H1 (cell line): ENCODE data around the gene EPHA6. TPM values are rescaled to one million over a fixed set of nuclear protein-coding genes. Genes with fewer than 3 reads are reported as not detected.

Source experiments
- CTCF ChIA-PET: fragments of 300-600 bp; sonication (Branson Sonifier 250); formaldehyde crosslinking; loops from one replicate; lab custom pipeline; 2021; ENCODE audit not compliant: partially characterized antibody; lab: Charles Lee
- POLR2A ChIA-PET: fragments of 300-600 bp; sonication (Branson Sonifier 250); formaldehyde crosslinking; loops from one replicate; lab custom pipeline; 2021; ENCODE audit warnings: inconsistent platforms; ENCODE audit not compliant: partially characterized antibody; lab: Charles Lee
- DNase-seq, 2 experiments: peaks; one replicate each; pipeline versions ENCODE4 v3.0.0 to v3.0.0-alpha.2; 2010 to 2022; ENCODE audit warnings: low spot score in 2 of 2, low read depth in 1 of 2, mixed read lengths in 1 of 2
- FAIRE-seq: peaks from 2 replicates; lab custom pipeline; 2011; peaks lifted over from hg19 to GRCh38; lab: Jason Lieb, UNC
- H2AFZ ChIP-seq: 2 replicates; pipeline ENCODE4 v1.8.1; 2012; ENCODE audit warnings: low read length, inconsistent platforms
- H2AK5ac ChIP-seq: 2 replicates; pipeline ENCODE4 v1.6.1; 2013; ENCODE audit warnings: low read depth, low read length
- H2BK120ac ChIP-seq: replicated peaks from 2 replicates; pipeline ENCODE3; 2013; ENCODE audit warnings: low read depth, low read length, inconsistent platforms
- H2BK12ac ChIP-seq: 2 replicates; pipeline ENCODE4 v1.6.1; 2013; ENCODE audit warnings: low read depth, low read length
- H2BK15ac ChIP-seq: 2 replicates; pipeline ENCODE4 v1.6.1; 2013; ENCODE audit warnings: low read length
- H2BK20ac ChIP-seq: 2 replicates; pipeline ENCODE4 v1.6.1; 2013; ENCODE audit warnings: low read length
- H2BK5ac ChIP-seq: 2 replicates; pipeline ENCODE4 v1.6.1; 2013; ENCODE audit warnings: low read depth, low read length
- H3K14ac ChIP-seq: 2 replicates; pipeline ENCODE4 v1.6.1; 2013; ENCODE audit warnings: inconsistent platforms; ENCODE audit not compliant: insufficient read length
- H3K18ac ChIP-seq: 2 replicates; pipeline ENCODE4 v1.6.1; 2013; ENCODE audit warnings: low read length; ENCODE audit errors: extremely low read depth
- H3K23ac ChIP-seq: 2 replicates; pipeline ENCODE4 v1.6.1; 2013; ENCODE audit warnings: inconsistent platforms; ENCODE audit not compliant: insufficient read length
- H3K23me2 ChIP-seq: 2 replicates; pipeline ENCODE4 v1.6.1; 2013; ENCODE audit warnings: low read depth, low read length
- H3K27ac ChIP-seq: 2 replicates; pipeline ENCODE4 v1.6.1; 2011; ENCODE audit warnings: low read depth, low read length, inconsistent platforms
- H3K27me3 ChIP-seq, 4 experiments: replicated peaks in 1 of 4; 1 replicate in 1 of 4; 2 replicates in 3 of 4; pipeline versions ENCODE4 v1.6.1 to v1.8.1; 2011 to 2013; ENCODE audit warnings: low read length in 3 of 4, mild to moderate bottlenecking in 3 of 4, inconsistent platforms in 2 of 4, mixed read lengths in 2 of 4, moderate library complexity in 1 of 4; ENCODE audit not compliant: control insufficient read depth in 3 of 4, insufficient read depth in 3 of 4; ENCODE audit errors: extremely low read depth in 1 of 4
- H3K36me3 ChIP-seq, 4 experiments: 2 replicates each; pipeline versions ENCODE4 v1.6.1 to v1.8.1; 2011 to 2013; ENCODE audit warnings: mild to moderate bottlenecking in 4 of 4, low read length in 3 of 4, moderate library complexity in 2 of 4, control low read depth in 1 of 4, inconsistent platforms in 1 of 4; ENCODE audit not compliant: insufficient read depth in 4 of 4, control insufficient read depth in 2 of 4
- H3K4ac ChIP-seq: replicated peaks from 2 replicates; pipeline ENCODE3; 2013; ENCODE audit warnings: low read length, low read depth, mixed read lengths, inconsistent platforms; ENCODE audit not compliant: insufficient read length
- H3K4me1 ChIP-seq, 4 experiments: replicated peaks in 1 of 4; 1 replicate in 1 of 4; 2 replicates in 3 of 4; pipeline versions ENCODE4 v1.6.1 to v1.8.1; 2011 to 2013; ENCODE audit warnings: low read length in 3 of 4, inconsistent platforms in 2 of 4, mixed read lengths in 1 of 4; ENCODE audit not compliant: insufficient read depth in 4 of 4, control insufficient read depth in 3 of 4
- H3K4me2 ChIP-seq, 2 experiments: 2 replicates each; pipeline versions ENCODE4 v1.6.1 to v1.8.1; 2011 to 2013; ENCODE audit warnings: low read depth in 2 of 2, low read length in 2 of 2, control low read depth in 1 of 2, inconsistent platforms in 1 of 2, mild to moderate bottlenecking in 1 of 2; ENCODE audit not compliant: insufficient read depth in 1 of 2
- H3K4me3 ChIP-seq, 4 experiments: fragments of 200-600, 300-600 bp in 1 of 4; sonication (generic), shearing (Covaris generic), sonication (Bioruptor Twin) in 1 of 4; 2 replicates each; pipeline versions ENCODE4 v1.5.1 to v1.8.1; 2011 to 2016; ENCODE audit warnings: low read length in 4 of 4, low read depth in 3 of 4, control low read depth in 2 of 4, inconsistent platforms in 2 of 4, mild to moderate bottlenecking in 2 of 4, mixed read lengths in 1 of 4, moderate library complexity in 1 of 4; ENCODE audit not compliant: insufficient read depth in 2 of 4; ENCODE audit errors: extremely low read depth in 1 of 4
- H3K56ac ChIP-seq: replicated peaks from 2 replicates; pipeline ENCODE3; 2013; ENCODE audit warnings: low read depth, mild to moderate bottlenecking, mixed read lengths, low read length, inconsistent platforms; ENCODE audit not compliant: insufficient read length
- H3K79me1 ChIP-seq: 2 replicates; pipeline ENCODE4 v1.6.1; 2013; ENCODE audit warnings: low read depth, low read length, control low read depth
- H3K79me2 ChIP-seq, 2 experiments: 2 replicates each; pipeline versions ENCODE4 v1.6.1 to v1.8.1; 2012 to 2013; ENCODE audit warnings: low read length in 2 of 2, mild to moderate bottlenecking in 2 of 2, inconsistent platforms in 1 of 2; ENCODE audit not compliant: insufficient read depth in 2 of 2, control insufficient read depth in 1 of 2
- H3K9ac ChIP-seq, 4 experiments: replicated peaks in 1 of 4; 1 replicate in 1 of 4; 2 replicates in 3 of 4; pipeline versions ENCODE4 v1.6.1 to v1.8.1; 2011 to 2013; ENCODE audit warnings: low read depth in 3 of 4, low read length in 3 of 4, control low read depth in 2 of 4, mild to moderate bottlenecking in 2 of 4, moderate library complexity in 2 of 4, inconsistent platforms in 1 of 4; ENCODE audit errors: extremely low read depth in 1 of 4
- H3K9me3 ChIP-seq, 2 experiments: 2 replicates each; pipeline versions ENCODE4 v1.6.1 to v1.8.1; 2012 to 2013; ENCODE audit warnings: mild to moderate bottlenecking in 2 of 2, moderate library complexity in 2 of 2, control low read depth in 1 of 2, inconsistent platforms in 1 of 2, low read depth in 1 of 2, low read length in 1 of 2, mixed read lengths in 1 of 2; ENCODE audit not compliant: insufficient read depth in 2 of 2
- H4K20me1 ChIP-seq, 2 experiments: replicated peaks in 1 of 2; 2 replicates each; pipeline versions ENCODE3 to v1.8.1; 2011 to 2013; ENCODE audit warnings: inconsistent platforms in 2 of 2, low read length in 2 of 2, mild to moderate bottlenecking in 1 of 2; ENCODE audit not compliant: insufficient read depth in 2 of 2, control insufficient read depth in 1 of 2
- H4K5ac ChIP-seq: 2 replicates; pipeline ENCODE4 v1.6.1; 2013; ENCODE audit warnings: low read length, low read depth, mixed read lengths, inconsistent platforms; ENCODE audit not compliant: insufficient read length
- H4K8ac ChIP-seq: 2 replicates; pipeline ENCODE4 v1.8.0; 2013; ENCODE audit warnings: mild to moderate bottlenecking, moderate library complexity, low read length, inconsistent platforms; ENCODE audit not compliant: insufficient read depth; ENCODE audit errors: extremely low read depth
- H4K91ac ChIP-seq: replicated peaks from 2 replicates; pipeline ENCODE3; 2013; ENCODE audit warnings: low read length, mixed read lengths, inconsistent platforms; ENCODE audit not compliant: insufficient read length
- ASH2L ChIP-seq: fragments of 200-600, 300-600 bp; sonication (generic); IDR thresholded peaks from one replicate; pipeline ENCODE4 v1.7.1; 2017; ENCODE audit warnings: low read length
- BCL11A ChIP-seq, 2 experiments: IDR thresholded peaks; one replicate each; pipeline ENCODE4 v1.6.1; 2011; ENCODE audit warnings: low read depth in 2 of 2, low read length in 2 of 2, mild to moderate bottlenecking in 2 of 2
- BRCA1 ChIP-seq: IDR thresholded peaks from 2 replicates; pipeline ENCODE4 v1.6.1; 2012; ENCODE audit warnings: low read depth, low read length, improper control_type of control experiment
- CBX5 ChIP-seq: fragments of 300-800, 300-1000 bp; sonication (generic); IDR thresholded peaks from 2 replicates; pipeline ENCODE4 v1.7.1; 2016; ENCODE audit warnings: antibody characterized with exemption, low read length, low read depth
- CTBP2 ChIP-seq: IDR thresholded peaks from 2 replicates; pipeline ENCODE4 v1.7.0; 2011; ENCODE audit warnings: borderline replicate concordance, mild to moderate bottlenecking, moderate library complexity, mixed read lengths, low read length; ENCODE audit not compliant: insufficient read depth, insufficient read length
- JUN ChIP-seq: IDR thresholded peaks from 2 replicates; pipeline ENCODE4 v1.6.1; 2011; ENCODE audit warnings: low read depth, mild to moderate bottlenecking, improper control_type of control experiment, low read length
- JUND ChIP-seq: IDR thresholded peaks from 2 replicates; pipeline ENCODE4 v1.6.1; 2011; ENCODE audit warnings: mild to moderate bottlenecking, improper control_type of control experiment, low read length
- KDM5A ChIP-seq: fragments of 200-600 bp; IDR thresholded peaks from 2 replicates; pipeline ENCODE4 v1.7.1; 2012; ENCODE audit warnings: mild to moderate bottlenecking, low read length, inconsistent platforms, mixed read lengths
- NRF1 ChIP-seq: IDR thresholded peaks from 2 replicates; pipeline ENCODE4 v1.6.1; 2011; ENCODE audit warnings: mild to moderate bottlenecking, low read depth, low read length, improper control_type of control experiment
- SIX5 ChIP-seq: IDR thresholded peaks from 2 replicates; pipeline ENCODE4 v1.6.1; 2011; ENCODE audit warnings: mild to moderate bottlenecking, low read depth, low read length
- TAF1 ChIP-seq: IDR thresholded peaks from 2 replicates; pipeline ENCODE4 v1.6.1; 2011; ENCODE audit warnings: mild to moderate bottlenecking, low read depth, low read length
- TEAD4 ChIP-seq: IDR thresholded peaks from 2 replicates; pipeline ENCODE4 v1.6.1; 2012; ENCODE audit warnings: low read depth, low read length, inconsistent platforms, mixed read lengths
- WGBS, 2 experiments: shearing (Covaris generic) in 1 of 2; methylation state at CpG; one replicate each; pipeline versions ENCODE4 v1.1.6 to v1.1.7; 2013 to 2015; ENCODE audit warnings: low lambda C conversion rate in 2 of 2, mixed read lengths in 2 of 2, inconsistent platforms in 1 of 2, low coverage in 1 of 2, missing lambda C conversion rate in 1 of 2; ENCODE audit not compliant: insufficient replicate concordance in 2 of 2, insufficient coverage in 1 of 2, insufficient read length in 1 of 2; ENCODE audit errors: extremely low coverage in 1 of 2, missing lambda C conversion rate in 1 of 2; 5-methylcytosine and 5-hydroxymethylcytosine counted together
- polyA plus RNA-seq, 7 experiments: library from polyadenylated mRNA; depleted of rRNA in 3 of 7; stranded (reverse) in 5 of 7; unstranded in 2 of 7; fragments of >200 nt in 5 of 7; fragments of 200-250 nt in 2 of 7; gene quantifications; 1 replicate in 5 of 7; 2 replicates in 1 of 7; 4 replicates in 1 of 7; pipeline versions ENCODE4 v1.2.1 to v1.2.3, GENCODE V29; 2011 to 2013; ENCODE audit warnings: missing spikeins in 2 of 7, mixed read lengths in 2 of 7
- total RNA-seq: library from RNA; stranded (reverse); fragmentation: NEBNext Ultra II Directional; extraction: Animal tissue kit (Norgen Biotek cat#: 25700); gene quantifications from 2 replicates; pipeline ENCODE4 v1.2.1, GENCODE V29; 2021
- TF ChIP-seq, protein P1 (sequence below): IDR thresholded peaks from 2 replicates; pipeline ENCODE4 v1.6.1; 2012; ENCODE audit warnings: inconsistent platforms

The EPHA6 gene
- total and polyA plus RNA-seq, 2 of the 8 experiments (the other 6 are each of a cell fraction or from before 2014, with no cell fraction given) = 0.83 to 3.2 TPM

DNA sequence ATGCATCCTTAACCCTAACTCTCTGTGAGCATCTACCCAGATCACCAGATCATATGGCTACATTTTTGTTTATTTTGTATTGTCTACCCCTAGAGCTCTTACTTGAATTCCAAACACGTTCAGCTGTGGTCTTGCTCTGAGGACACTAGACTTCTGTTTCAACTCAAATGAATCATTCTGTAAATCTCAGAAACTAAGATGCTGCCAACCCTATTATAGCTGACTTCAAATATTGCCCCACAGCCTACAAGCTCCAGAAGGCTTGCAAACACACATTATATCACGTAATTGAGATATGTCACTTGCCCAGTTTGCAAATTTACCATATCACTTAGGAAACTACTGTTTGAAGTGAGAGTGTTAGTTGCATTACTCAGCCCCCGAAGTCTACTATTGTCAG, 524.0 kb downstream of the EPHA6 start:
- H3K4me2 ChIP-seq = no peak overlapping the region
- H2AK5ac ChIP-seq = no peak overlapping the region
- no peak overlapping the region for H3K9ac ChIP-seq
- no peak overlapping the region for H2BK12ac ChIP-seq
- H2BK20ac ChIP-seq = no peak overlapping the region
- no peaks in the 10 kb centered on the region; a peak in 1 of 4 replicates for H3K9me3 ChIP-seq
- DNase-seq (no peak), FAIRE-seq (no peak)
- no peak overlapping the region for H2BK120ac ChIP-seq
- no peaks in the 10 kb centered on the region for H3K4me1 ChIP-seq
- no peak overlapping the region for H2BK15ac ChIP-seq
- no peak overlapping the region for H3K4me3 ChIP-seq
- no peaks in the 10 kb centered on the region for H4K20me1 ChIP-seq
- no peak overlapping the region for H2BK5ac ChIP-seq
- ChIA-PET CTCF (interaction anchor here (1.7 kb wide), 1 partner anchor 15 kb away, joined by 4 read pairs; no protein-coding TSS in a partner anchor), POLR2A (no interaction called here)
- H3K18ac ChIP-seq = no peak overlapping the region
- no peak overlapping the region for H3K23ac ChIP-seq
- H3K4ac ChIP-seq = no peak overlapping the region
- H2AFZ ChIP-seq = no peak overlapping the region
- H3K56ac ChIP-seq = no peak overlapping the region
- no peak overlapping the region for H3K14ac ChIP-seq
- H4K5ac ChIP-seq = no peak overlapping the region
- no peaks in the 10 kb centered on the region for H3K79me1 ChIP-seq
- H3K27me3 ChIP-seq = peaks cover 0 to 1% (median 0%) of the 10 kb centered on the region in 4 experiments; a peak in 1 of 7 replicates
- H3K36me3 ChIP-seq = no peaks in the 10 kb centered on the region
- H3K79me2 ChIP-seq = no peaks in the 10 kb centered on the region
- no peak overlapping the region for H4K8ac ChIP-seq
- no peak overlapping the region for H3K27ac ChIP-seq
- H3K23me2 ChIP-seq = no peaks in the 10 kb centered on the region
- no peak overlapping the region for H4K91ac ChIP-seq
- 91% methylated on average over 3 of the region's 3 CpGs; no CpG with 5 or more reads in 1 of the 2 experiments for WGBS, 2 experiments
- TF ChIP-seq CTBP2 = no peak
- no peak for TF ChIP-seq NRF1
- TF ChIP-seq JUN = no peak
- TF ChIP-seq KDM5A = no peak
- TF ChIP-seq, protein P1, sequence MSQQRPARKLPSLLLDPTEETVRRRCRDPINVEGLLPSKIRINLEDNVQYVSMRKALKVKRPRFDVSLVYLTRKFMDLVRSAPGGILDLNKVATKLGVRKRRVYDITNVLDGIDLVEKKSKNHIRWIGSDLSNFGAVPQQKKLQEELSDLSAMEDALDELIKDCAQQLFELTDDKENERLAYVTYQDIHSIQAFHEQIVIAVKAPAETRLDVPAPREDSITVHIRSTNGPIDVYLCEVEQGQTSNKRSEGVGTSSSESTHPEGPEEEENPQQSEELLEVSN = no peak
- TF ChIP-seq BRCA1 = no peak
- no peak for TF ChIP-seq CBX5
- no peak for TF ChIP-seq SIX5
- TF ChIP-seq TAF1 = no peak
- no peak for TF ChIP-seq ASH2L
- no peak for TF ChIP-seq TEAD4
- no peak for TF ChIP-seq BCL11A (IDR thresholded peaks at IDR 0.05; ENCODE audit: low read depth in 2 of 2, low read length in 2 of 2)
- TF ChIP-seq JUND = no peak
